DOHH2 (cell line): ENCODE measurements around the gene WWOX.

Experiments used
- H3F3A ChIP-seq: fragments of 200-600 bp; sonication (generic), shearing (Covaris generic); 2 replicates; pipeline ENCODE4 v1.6.0; 2016; ENCODE audit warnings: antibody characterized with exemption, mild to moderate bottlenecking; ENCODE audit not compliant: control insufficient read depth, insufficient read depth
- H3K27ac ChIP-seq: fragments of 200-600 bp; sonication (generic); 2 replicates; pipeline ENCODE4 v1.5.1; 2014; ENCODE audit warnings: low read depth, mild to moderate bottlenecking, low read length, moderate library complexity
- H3K27me3 ChIP-seq: fragments of 200-600 bp; sonication (generic); 2 replicates; pipeline ENCODE4 v1.6.1; 2014; ENCODE audit warnings: mild to moderate bottlenecking, low read length, mixed read lengths; ENCODE audit not compliant: control insufficient read depth
- H3K36me3 ChIP-seq: fragments of 200-600 bp; sonication (generic); 2 replicates; pipeline ENCODE4 v1.6.1; 2014; ENCODE audit warnings: mild to moderate bottlenecking, low read length, moderate library complexity, mixed read lengths; ENCODE audit not compliant: control insufficient read depth
- H3K4me1 ChIP-seq: fragments of 200-600 bp; sonication (generic); 2 replicates; pipeline ENCODE4 v1.6.1; 2014; ENCODE audit warnings: mild to moderate bottlenecking, low read length, mixed read lengths; ENCODE audit not compliant: control insufficient read depth
- H3K4me2 ChIP-seq: fragments of 200-600 bp; sonication (generic); 2 replicates; pipeline ENCODE4 v1.6.0; 2014; ENCODE audit warnings: mild to moderate bottlenecking, low read length, moderate library complexity
- H3K4me3 ChIP-seq: fragments of 200-600 bp; sonication (generic); 2 replicates; pipeline ENCODE4 v1.5.1; 2014; ENCODE audit warnings: mild to moderate bottlenecking, low read length, mixed read lengths
- H3K79me2 ChIP-seq: fragments of 200-600 bp; sonication (generic); 2 replicates; pipeline ENCODE4 v1.6.1; 2014; ENCODE audit warnings: mild to moderate bottlenecking, low read length, mixed read lengths; ENCODE audit not compliant: control insufficient read depth
- H3K9me2 ChIP-seq: fragments of 200-600 bp; sonication (generic); replicated peaks from 2 replicates; pipeline ENCODE4 v1.6.1; 2014; ENCODE audit warnings: mild to moderate bottlenecking, low read length, mixed read lengths; ENCODE audit not compliant: control insufficient read depth
- H3K9me3 ChIP-seq: fragments of 200-600 bp; sonication (generic); 2 replicates; pipeline ENCODE4 v1.6.1; 2014; ENCODE audit warnings: antibody characterized with exemption, low read length, mixed read lengths; ENCODE audit not compliant: control insufficient read depth, insufficient read depth
- H4K20me1 ChIP-seq: fragments of 200-600 bp; sonication (generic); 2 replicates; pipeline ENCODE4 v1.6.0; 2014; ENCODE audit warnings: low read depth, mild to moderate bottlenecking, antibody characterized with exemption, low read length, moderate library complexity; ENCODE audit not compliant: control insufficient read depth, insufficient read depth
- EZH2phosphoT487 ChIP-seq: fragments of 200-600 bp; sonication (generic); IDR thresholded peaks from 2 replicates; pipeline ENCODE4 v1.6.1; 2017; ENCODE audit warnings: borderline replicate concordance, mild to moderate bottlenecking, antibody characterized with exemption, low read length, moderate library complexity, mixed read lengths
- TF ChIP-seq, protein P1 (sequence below): fragments of 200-600 bp; sonication (generic); IDR thresholded peaks from one replicate; pipeline ENCODE4 v1.5.1; 2014; ENCODE audit warnings: antibody characterized with exemption, mild to moderate bottlenecking, low read depth, low read length; ENCODE audit not compliant: poor library complexity, severe bottlenecking

Gene WWOX

DNA sequence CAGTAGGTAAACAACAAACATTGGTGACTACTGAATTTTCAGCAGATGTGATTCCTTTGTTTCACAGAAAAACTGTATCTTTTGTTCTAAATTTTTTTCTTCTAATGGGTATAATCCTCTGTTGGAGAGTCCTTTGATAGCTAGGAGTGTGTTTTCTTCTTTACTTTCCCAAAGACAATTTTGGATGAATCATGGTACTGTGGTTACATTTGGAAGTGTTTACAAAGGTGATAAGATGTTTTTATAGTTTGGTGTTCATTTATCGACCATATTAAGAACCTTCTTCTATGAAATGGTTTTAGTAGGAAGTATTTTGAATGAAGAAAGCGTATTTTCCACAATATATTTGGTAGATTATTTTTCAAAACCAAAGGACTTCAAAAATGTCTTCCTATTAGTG lies 333.7 kb downstream of the WWOX start:
- no peaks in the 10 kb centered on the region for H3K9me3 ChIP-seq
- H3K4me2 ChIP-seq = no peak overlapping the region
- no peaks in the 10 kb centered on the region for H3K9me2 ChIP-seq
- H3F3A ChIP-seq = no peaks in the 10 kb centered on the region
- H3K36me3 ChIP-seq = no peaks in the 10 kb centered on the region; the same call in 1 of the 2 replicates
- H3K79me2 ChIP-seq = no peaks in the 10 kb centered on the region
- no peak overlapping the region for H3K27ac ChIP-seq
- no peak for TF ChIP-seq EZH2phosphoT487
- TF ChIP-seq, protein P1, sequence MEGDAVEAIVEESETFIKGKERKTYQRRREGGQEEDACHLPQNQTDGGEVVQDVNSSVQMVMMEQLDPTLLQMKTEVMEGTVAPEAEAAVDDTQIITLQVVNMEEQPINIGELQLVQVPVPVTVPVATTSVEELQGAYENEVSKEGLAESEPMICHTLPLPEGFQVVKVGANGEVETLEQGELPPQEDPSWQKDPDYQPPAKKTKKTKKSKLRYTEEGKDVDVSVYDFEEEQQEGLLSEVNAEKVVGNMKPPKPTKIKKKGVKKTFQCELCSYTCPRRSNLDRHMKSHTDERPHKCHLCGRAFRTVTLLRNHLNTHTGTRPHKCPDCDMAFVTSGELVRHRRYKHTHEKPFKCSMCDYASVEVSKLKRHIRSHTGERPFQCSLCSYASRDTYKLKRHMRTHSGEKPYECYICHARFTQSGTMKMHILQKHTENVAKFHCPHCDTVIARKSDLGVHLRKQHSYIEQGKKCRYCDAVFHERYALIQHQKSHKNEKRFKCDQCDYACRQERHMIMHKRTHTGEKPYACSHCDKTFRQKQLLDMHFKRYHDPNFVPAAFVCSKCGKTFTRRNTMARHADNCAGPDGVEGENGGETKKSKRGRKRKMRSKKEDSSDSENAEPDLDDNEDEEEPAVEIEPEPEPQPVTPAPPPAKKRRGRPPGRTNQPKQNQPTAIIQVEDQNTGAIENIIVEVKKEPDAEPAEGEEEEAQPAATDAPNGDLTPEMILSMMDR = no peak
- H3K27me3 ChIP-seq = no peaks in the 10 kb centered on the region
- H3K4me3 ChIP-seq = no peak overlapping the region
- H3K4me1 ChIP-seq = no peaks in the 10 kb centered on the region
- H4K20me1 ChIP-seq = no peaks in the 10 kb centered on the region

DNA sequence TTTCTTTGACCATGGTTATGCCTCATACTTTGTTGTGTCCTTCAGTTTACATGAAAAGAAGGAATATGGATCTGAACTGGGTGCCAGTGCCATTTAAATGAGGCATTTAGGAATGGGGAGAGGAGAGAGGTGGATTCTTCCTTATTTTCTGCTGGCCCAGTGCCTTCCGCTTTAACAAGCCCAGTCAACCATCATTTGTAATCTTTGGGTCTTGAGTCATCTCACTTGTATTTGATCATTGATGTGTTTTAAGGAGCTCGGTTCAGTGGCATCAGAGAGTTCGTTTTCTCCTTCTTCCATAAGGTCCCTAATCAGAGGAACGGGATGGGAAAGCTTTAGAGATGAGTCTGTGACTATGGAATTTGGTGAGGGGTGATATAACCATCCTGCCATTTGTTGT lies 334.9 kb downstream of the WWOX start:
- H4K20me1 ChIP-seq = no peaks in the 10 kb centered on the region
- no peaks in the 10 kb centered on the region for H3K9me2 ChIP-seq
- H3K4me1 ChIP-seq = no peaks in the 10 kb centered on the region
- no peaks in the 10 kb centered on the region for H3F3A ChIP-seq
- H3K4me3 ChIP-seq = no peak overlapping the region
- no peaks in the 10 kb centered on the region for H3K79me2 ChIP-seq
- H3K9me3 ChIP-seq = no peaks in the 10 kb centered on the region
- no peak overlapping the region for H3K4me2 ChIP-seq
- H3K27me3 ChIP-seq = no peaks in the 10 kb centered on the region
- TF ChIP-seq, protein P1 = no peak
- no peak for TF ChIP-seq EZH2phosphoT487
- H3K27ac ChIP-seq = no peak overlapping the region
- H3K36me3 ChIP-seq = no peaks in the 10 kb centered on the region; the same call in 1 of the 2 replicates

DNA sequence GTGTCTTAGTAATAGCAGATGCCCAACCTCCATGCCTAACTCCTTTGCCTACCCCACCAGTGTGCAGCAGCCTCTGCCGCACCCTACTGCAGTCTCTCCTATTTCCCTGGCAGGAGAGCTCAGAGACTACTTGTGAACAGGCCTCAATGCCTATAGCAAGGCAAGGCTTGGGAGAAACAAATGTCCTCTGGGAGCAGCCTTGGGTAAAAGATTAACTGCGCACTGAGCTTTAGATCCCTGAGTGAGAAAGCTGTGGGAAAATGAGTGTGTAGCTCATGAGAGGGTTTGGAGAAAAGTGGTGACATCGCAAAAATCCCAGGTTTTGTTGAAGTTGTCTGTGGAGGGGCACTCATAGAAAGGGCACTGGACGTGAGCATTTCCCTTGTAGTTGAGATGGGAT lies 335.8 kb downstream of the WWOX start:
- Histone ChIP-seq H3K79me2 (no peaks in the 10 kb centered on the region), H3F3A (no peaks in the 10 kb centered on the region), H3K4me2 (no peak overlapping the region), H3K36me3 (no peaks in the 10 kb centered on the region; the same call in 1 of the 2 replicates), H3K9me3 (no peaks in the 10 kb centered on the region), H4K20me1 (no peaks in the 10 kb centered on the region), H3K27ac (no peak overlapping the region), H3K4me3 (no peak overlapping the region), H3K4me1 (no peaks in the 10 kb centered on the region), H3K27me3 (no peaks in the 10 kb centered on the region), H3K9me2 (no peaks in the 10 kb centered on the region)
- TF ChIP-seq, protein P1 = no peak
- no peak for TF ChIP-seq EZH2phosphoT487

DNA sequence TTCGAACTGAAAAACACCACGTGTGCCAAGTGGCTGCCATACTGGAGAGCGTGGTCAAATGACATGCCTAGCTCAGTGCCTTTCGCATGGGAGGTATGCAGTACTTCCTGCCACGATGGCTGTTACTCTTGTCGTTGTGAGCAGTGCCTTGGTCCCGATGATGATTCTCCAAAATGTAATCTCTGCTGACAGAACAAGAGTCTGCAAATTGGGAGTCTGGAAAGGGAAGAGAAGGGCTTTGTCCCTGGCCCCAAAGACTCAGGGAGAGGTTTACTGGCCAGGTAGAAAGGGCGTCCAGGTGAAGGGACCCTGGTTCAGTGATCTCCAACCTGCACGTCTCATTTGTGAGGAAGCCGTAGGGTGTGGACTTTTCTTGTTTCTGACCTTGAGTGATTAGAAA lies 336.6 kb downstream of the WWOX start:
- H3F3A ChIP-seq = no peaks in the 10 kb centered on the region
- no peak overlapping the region for H3K27ac ChIP-seq
- no peak overlapping the region for H3K4me3 ChIP-seq
- H3K36me3 ChIP-seq = no peaks in the 10 kb centered on the region; the same call in 1 of the 2 replicates
- H3K9me2 ChIP-seq = no peaks in the 10 kb centered on the region
- no peaks in the 10 kb centered on the region for H3K27me3 ChIP-seq
- H3K4me1 ChIP-seq = no peaks in the 10 kb centered on the region
- no peak overlapping the region for H3K4me2 ChIP-seq
- H3K79me2 ChIP-seq = no peaks in the 10 kb centered on the region
- no peaks in the 10 kb centered on the region for H4K20me1 ChIP-seq
- TF ChIP-seq EZH2phosphoT487 = no peak
- TF ChIP-seq, protein P1 = no peak
- no peaks in the 10 kb centered on the region for H3K9me3 ChIP-seq
